ENCODE results near the gene BABAM2.

The BABAM2 gene

GRCh38 chr2:28158791-28159190 is 268.3 kb downstream of the BABAM2 start:
- ChIA-PET POLR2A (no interaction called here), CTCF (interaction anchor here (0.6 kb wide), 1 partner anchor 236 kb away, joined by 3 read pairs; no protein-coding TSS in a partner anchor)
- no peaks in the 10 kb centered on the region for H3K9me3 ChIP-seq (ENCODE audit: control insufficient read depth, insufficient read depth, low read depth, low read length)
- no peak overlapping the region for H3K4me3 ChIP-seq (ENCODE audit: low read depth, low read length)
- TF ChIP-seq ZNF26 (tag by site-specific recombination; IDR thresholded peaks at IDR 0.05) (no peak), ZNF610 (tag by site-specific recombination; IDR thresholded peaks at IDR 0.05; ENCODE audit: borderline replicate concordance) (no peak), ZNF341 (tag by site-specific recombination; IDR thresholded peaks at IDR 0.05; ENCODE audit: low read depth) (no peak), ZFP69B (tag by site-specific recombination; IDR thresholded peaks at IDR 0.05) (no peak), ZNF843 (tag by site-specific recombination; IDR thresholded peaks at IDR 0.05) (no peak), ZNF140 (tag by site-specific recombination; IDR thresholded peaks at IDR 0.05) (no peak), ZNF280D (tag by site-specific recombination; IDR thresholded peaks at IDR 0.05) (no peak)
- no peaks in the 10 kb centered on the region for H3K36me3 ChIP-seq (ENCODE audit: control insufficient read depth in 2 of 2, insufficient read depth in 1 of 2, low read length in 2 of 2)
- H3K27ac ChIP-seq (ENCODE audit: extremely low read depth, low read depth, low read length) = no peak overlapping the region
- H3K4me1 ChIP-seq (ENCODE audit: control insufficient read depth, insufficient read depth, low read length) = no peaks in the 10 kb centered on the region

GRCh38 chr2:28160986-28161425 is 270.5 kb downstream of the BABAM2 start:
- ChIA-PET CTCF (no interaction called here), POLR2A (no interaction called here)
- no peaks in the 10 kb centered on the region for H3K9me3 ChIP-seq (ENCODE audit: control insufficient read depth, insufficient read depth, low read depth, low read length)
- H3K4me1 ChIP-seq (ENCODE audit: control insufficient read depth, insufficient read depth, low read length) = peaks cover 6% of the 10 kb centered on the region; the same call in 1 of the 2 replicates
- no peaks in the 10 kb centered on the region for H3K36me3 ChIP-seq (ENCODE audit: control insufficient read depth in 2 of 2, insufficient read depth in 1 of 2, low read length in 2 of 2)
- no peak overlapping the region for H3K4me3 ChIP-seq (ENCODE audit: low read depth, low read length)
- no peak overlapping the region for H3K27ac ChIP-seq (ENCODE audit: extremely low read depth, low read depth, low read length)
- TF ChIP-seq RBAK (tag by site-specific recombination; IDR thresholded peaks at IDR 0.05) (no peak), PRDM1 (tag by site-specific recombination; IDR thresholded peaks at IDR 0.05) (no peak), ZNF514 (tag by site-specific recombination; IDR thresholded peaks at IDR 0.05) (no peak), MYNN (tag by site-specific recombination; IDR thresholded peaks at IDR 0.05; ENCODE audit: borderline replicate concordance) (no peak), ZBTB20 (tag by site-specific recombination; IDR thresholded peaks at IDR 0.05) (no peak), ZNF132 (tag by site-specific recombination; IDR thresholded peaks at IDR 0.05; ENCODE audit: borderline replicate concordance) (no peak), ZNF184 (tag by site-specific recombination; IDR thresholded peaks at IDR 0.05) (no peak), ZSCAN5A (tag by site-specific recombination; IDR thresholded peaks at IDR 0.05) (no peak), BCL6B (tag by site-specific recombination; IDR thresholded peaks at IDR 0.05) (no peak), SETDB1 (IDR thresholded peaks at IDR 0.05; ENCODE audit: insufficient read length, low read length) (no peak), IKZF3 (tag by site-specific recombination; IDR thresholded peaks at IDR 0.05) (no peak), PRDM6 (tag by site-specific recombination; IDR thresholded peaks at IDR 0.05) (no peak), ZNF843 (tag by site-specific recombination; IDR thresholded peaks at IDR 0.05) (no peak), ELK4 (IDR thresholded peaks at IDR 0.05; ENCODE audit: borderline replicate concordance, low read depth, low read length) (no peak), ZNF426 (tag by site-specific recombination; IDR thresholded peaks at IDR 0.05) (no peak), ZNF530 (tag by site-specific recombination; IDR thresholded peaks at IDR 0.05; ENCODE audit: low read depth) (no peak), KLF17 (tag by site-specific recombination; IDR thresholded peaks at IDR 0.05) (no peak)
